Measurements from ENCODE around the gene NPFF. TPM values are rescaled to one million over a fixed set of nuclear protein-coding genes. Genes with fewer than 3 reads are reported as not detected.

Gene NPFF
- total RNA-seq, 1 donor: not detected

GRCh38 chr12:53464685-53465418 is 42.4 kb downstream of the NPFF start:
- no peak overlapping the region for H3K4me3 ChIP-seq (ENCODE audit: low read depth, low read length)
- DNase-seq (ENCODE audit: low read depth): no peak
- no peak for TF ChIP-seq CTCF (IDR thresholded peaks at IDR 0.05; ENCODE audit: insufficient read depth, low read depth, low read length)

- DNase-seq (ENCODE audit: low read depth): no peak
- no peak overlapping the region for H3K4me3 ChIP-seq (ENCODE audit: low read depth, low read length)
- TF ChIP-seq CTCF (IDR thresholded peaks at IDR 0.05; ENCODE audit: insufficient read depth, low read depth, low read length): no peak
Measured at GRCh38 chr12:53463802-53464560, 43.3 kb downstream of the NPFF start.

- DNase-seq (ENCODE audit: low read depth): no peak
- no peak overlapping the region for H3K4me3 ChIP-seq (ENCODE audit: low read depth, low read length)
- TF ChIP-seq CTCF (IDR thresholded peaks at IDR 0.05; ENCODE audit: insufficient read depth, low read depth, low read length): no peak
Measured at GRCh38 chr12:53462935-53463334, 44.3 kb downstream of the NPFF start.

- no peak overlapping the region for H3K4me3 ChIP-seq (ENCODE audit: low read depth, low read length)
- DNase-seq (ENCODE audit: low read depth): no peak
- no peak for TF ChIP-seq CTCF (IDR thresholded peaks at IDR 0.05; ENCODE audit: insufficient read depth, low read depth, low read length)
Measured at GRCh38 chr12:53461591-53461990, 45.7 kb downstream of the NPFF start.

GRCh38 chr12:53461059-53461458 is 46.2 kb downstream of the NPFF start:
- no peak overlapping the region for H3K4me3 ChIP-seq (ENCODE audit: low read depth, low read length)
- no peak for TF ChIP-seq CTCF (IDR thresholded peaks at IDR 0.05; ENCODE audit: insufficient read depth, low read depth, low read length)
- no peak for DNase-seq (ENCODE audit: low read depth)

- H3K4me3 ChIP-seq (ENCODE audit: low read depth, low read length): no peak overlapping the region
- DNase-seq (ENCODE audit: low read depth): no peak
- no peak for TF ChIP-seq CTCF (IDR thresholded peaks at IDR 0.05; ENCODE audit: insufficient read depth, low read depth, low read length)
Measured at GRCh38 chr12:53459097-53459496, 48.2 kb downstream of the NPFF start.

Small RNAs within 50 kb of the gene (small RNA-seq; reads per million reads assigned to genes)
- gene AC023509.3: not detected

Other genes starting within 250 kb of the NPFF start
- gene ESPL1, start 239.2 kb downstream of the NPFF start, total RNA-seq: 4.8 and 6.5 TPM in 2 replicates
- 328 and 382 TPM in 2 replicates for gene PFDN5, start 211.9 kb downstream of the NPFF start, total RNA-seq
- gene MYG1, start 207.8 kb downstream of the NPFF start, total RNA-seq: 30.2 and 39.6 TPM in 2 replicates
- gene AAAS, start 185.9 kb downstream of the NPFF start, total RNA-seq: 42.8 and 43.6 TPM in 2 replicates
- gene SP7, start 171.1 kb downstream of the NPFF start, total RNA-seq: not detected in 2 replicates
- gene SP1, start 127.3 kb downstream of the NPFF start, total RNA-seq: 31.2 and 45.3 TPM in 2 replicates
- gene AMHR2, start 83.6 kb downstream of the NPFF start, total RNA-seq: not detected in 2 replicates
- 60.0 and 64.4 TPM in 2 replicates for gene PRR13, start 65.8 kb downstream of the NPFF start, total RNA-seq
- 193 and 237 TPM in 2 replicates for gene PCBP2, start 55.4 kb downstream of the NPFF start, total RNA-seq
- gene MAP3K12, start 8.0 kb downstream of the NPFF start, total RNA-seq: 35.8 and 41.0 TPM in 2 replicates
- gene TARBP2, start 6.2 kb downstream of the NPFF start, total RNA-seq: 47.4 and 54.8 TPM in 2 replicates
- 9.3 and 14.7 TPM in 2 replicates for gene ATF7, start 118.9 kb upstream of the NPFF start, total RNA-seq
- gene ATP5MC2, start 168.6 kb upstream of the NPFF start, total RNA-seq: 70.8 and 72.2 TPM in 2 replicates
- 78.2 and 84.4 TPM in 2 replicates for gene CALCOCO1, start 220.0 kb upstream of the NPFF start, total RNA-seq
- gene CISTR, start 244.5 kb upstream of the NPFF start, total RNA-seq: not detected in 2 replicates

Measured in fibroblast of villous mesenchyme (primary cell).